Activated CD8-positive, alpha-beta memory T cell treated with anti-CD3 and anti-CD28 coated beads for 48 hours (primary cell): Measurements from ENCODE around the gene KRT31.
"Not testable (repeated sequence)": the region's sequence is repeated elsewhere in the genome, so short reads cannot be mapped to it uniquely, and the experiment has no call there.

Experiments
- DNase-seq, 3 experiments: peaks; one replicate each; pipeline ENCODE4 v3.0.0-alpha.2; 2020; ENCODE audit warnings: low read depth in 2 of 3, low spot score in 2 of 3

KRT31 gene

DNA sequence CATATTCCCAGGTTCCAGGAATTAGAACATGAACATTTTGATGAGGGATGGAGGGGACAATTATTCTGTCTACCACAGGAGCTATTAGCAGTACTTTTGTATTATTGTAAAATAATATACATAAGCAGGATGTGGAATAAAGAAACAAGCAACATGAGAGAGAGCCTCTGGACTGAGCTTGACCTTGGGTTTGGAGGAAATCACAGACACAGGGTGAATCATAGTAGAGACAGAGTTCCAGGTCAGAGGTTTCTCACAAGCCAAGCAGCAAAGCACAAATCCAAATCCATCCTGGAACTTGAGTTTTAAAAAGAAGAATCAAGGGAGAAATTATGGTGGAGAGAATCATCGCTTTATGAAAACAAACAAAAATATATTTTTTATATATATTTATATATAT lies 5.1 kb downstream of the KRT31 start:
- DNase-seq, result no peak

GRCh38 chr17:41391535-41391934 lies 5.9 kb downstream of the KRT31 start:
- no peak for DNase-seq

- DNase-seq, result no peak
These were observed 6.9 kb downstream of the KRT31 start for GRCh38 chr17:41390411-41390938.

DNA sequence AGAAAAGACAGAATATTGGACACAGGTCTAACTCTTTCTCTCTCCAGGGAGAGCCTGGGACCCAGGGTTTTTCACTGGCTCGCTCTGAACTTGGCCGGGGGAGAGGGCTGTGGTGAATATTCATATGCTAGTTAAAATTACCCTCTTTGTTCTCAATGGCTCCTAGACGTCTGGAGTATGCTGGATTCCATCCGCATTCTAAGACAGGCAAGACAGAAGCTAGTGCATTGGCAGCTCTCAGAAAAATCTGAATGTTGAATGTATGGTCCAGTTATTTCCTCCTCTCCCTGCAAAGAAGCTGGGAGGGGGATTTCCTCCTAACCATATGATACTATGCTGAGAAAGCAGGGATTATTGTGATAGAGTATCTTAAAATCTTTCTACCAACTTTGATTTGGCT lies 9.7 kb downstream of the KRT31 start:
- DNase-seq, result no peak

- DNase-seq, result no peak
These were observed 11.2 kb downstream of the KRT31 start for GRCh38 chr17:41386227-41386626.

GRCh38 chr17:41383690-41384089 lies 13.7 kb downstream of the KRT31 start:
- no peak for DNase-seq

GRCh38 chr17:41382394-41382793 lies 15.0 kb downstream of the KRT31 start:
- no peak for DNase-seq

- not testable (repeated sequence) for DNase-seq
These were observed 15.5 kb downstream of the KRT31 start, which contains the start of gene KRT34 for GRCh38 chr17:41381943-41382342. Gene KRT34 (minus strand): TSS chr17:41382306. CDS start chr17:41382246, 60 bp downstream.

DNA sequence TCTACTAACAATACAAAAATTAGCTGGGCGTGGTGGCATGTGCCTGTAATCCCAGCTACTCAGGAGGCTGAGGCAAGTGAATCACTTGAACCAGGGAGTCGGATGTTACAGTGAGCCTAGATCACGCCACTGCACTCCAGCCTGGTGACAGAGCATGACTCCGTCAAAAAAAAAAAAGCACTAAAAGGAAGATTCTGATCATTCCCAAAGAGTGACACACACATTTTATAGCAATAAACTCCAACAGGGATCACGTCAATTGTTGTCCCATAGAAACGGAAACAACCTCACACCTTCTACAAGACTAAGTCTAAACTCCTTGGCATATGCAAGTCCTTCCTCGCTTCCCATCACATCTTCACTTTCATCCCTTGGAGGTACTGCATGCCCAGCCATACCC lies 17.3 kb downstream of the KRT31 start:
- not testable (repeated sequence) for DNase-seq

DNA sequence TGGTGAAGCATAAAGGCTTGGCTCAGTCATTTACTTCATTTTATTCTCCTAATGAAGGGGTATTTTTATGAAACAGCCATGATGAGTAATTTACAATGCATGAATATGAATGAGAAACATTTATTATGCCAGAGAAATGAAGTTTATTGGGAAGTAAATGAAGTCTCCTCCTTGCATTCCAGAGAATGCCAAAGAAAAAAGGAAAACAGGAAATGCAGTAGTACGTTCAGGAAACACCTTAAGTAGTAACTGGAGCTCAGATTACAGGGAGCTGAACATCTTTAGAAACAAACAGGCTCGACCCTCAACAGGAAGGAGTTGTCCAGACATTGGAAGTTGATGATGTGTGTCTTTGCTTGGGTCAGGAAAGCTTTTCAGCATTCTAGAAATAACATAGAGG lies 19.9 kb downstream of the KRT31 start:
- no peak for DNase-seq

DNA sequence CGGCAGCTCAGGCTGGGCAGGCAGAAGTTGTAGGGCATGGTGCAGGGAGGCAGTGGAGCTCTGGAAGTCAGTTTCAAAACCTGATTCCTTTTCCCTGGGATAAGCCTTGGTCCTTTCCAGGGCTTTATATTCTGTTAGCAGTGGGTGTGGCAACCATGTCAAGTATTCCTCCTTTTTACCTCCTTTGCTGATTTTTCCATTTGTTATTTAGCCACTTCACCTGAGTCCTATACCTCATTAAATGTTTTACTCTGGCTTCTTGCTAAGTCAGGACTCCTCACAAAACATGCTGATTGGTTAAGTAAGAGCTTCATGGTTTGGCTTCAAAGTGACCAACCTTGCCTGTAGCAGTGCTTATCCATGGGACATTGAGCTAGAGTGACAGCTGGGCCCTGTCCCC lies 27.7 kb downstream of the KRT31 start, which contains the start of gene KRT33B:
Gene KRT33B (minus strand): TSS at position 101 of the 400 bp plus-strand sequence. CDS start 63 bp downstream, at position 38.
- DNase-seq, result no peak

DNA sequence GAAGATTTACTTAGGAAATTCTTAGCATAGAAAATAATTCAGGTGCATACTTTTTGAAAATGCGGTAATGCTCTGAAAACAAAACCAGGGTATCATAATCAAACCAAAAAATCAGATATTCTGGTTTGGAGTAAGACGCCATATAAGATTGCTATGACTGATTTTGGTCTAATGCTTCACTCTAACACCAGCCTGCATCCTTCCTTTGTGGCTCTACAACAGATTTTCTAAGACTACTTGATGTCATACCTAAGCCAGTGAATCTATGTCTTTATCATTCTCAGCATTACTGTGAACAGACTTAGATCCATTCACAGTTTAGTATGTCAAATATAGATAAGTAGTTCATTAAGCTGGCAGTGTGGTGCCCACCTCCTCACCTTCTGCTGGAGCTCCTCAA lies 28.4 kb downstream of the KRT31 start:
- no peak for DNase-seq

DNA sequence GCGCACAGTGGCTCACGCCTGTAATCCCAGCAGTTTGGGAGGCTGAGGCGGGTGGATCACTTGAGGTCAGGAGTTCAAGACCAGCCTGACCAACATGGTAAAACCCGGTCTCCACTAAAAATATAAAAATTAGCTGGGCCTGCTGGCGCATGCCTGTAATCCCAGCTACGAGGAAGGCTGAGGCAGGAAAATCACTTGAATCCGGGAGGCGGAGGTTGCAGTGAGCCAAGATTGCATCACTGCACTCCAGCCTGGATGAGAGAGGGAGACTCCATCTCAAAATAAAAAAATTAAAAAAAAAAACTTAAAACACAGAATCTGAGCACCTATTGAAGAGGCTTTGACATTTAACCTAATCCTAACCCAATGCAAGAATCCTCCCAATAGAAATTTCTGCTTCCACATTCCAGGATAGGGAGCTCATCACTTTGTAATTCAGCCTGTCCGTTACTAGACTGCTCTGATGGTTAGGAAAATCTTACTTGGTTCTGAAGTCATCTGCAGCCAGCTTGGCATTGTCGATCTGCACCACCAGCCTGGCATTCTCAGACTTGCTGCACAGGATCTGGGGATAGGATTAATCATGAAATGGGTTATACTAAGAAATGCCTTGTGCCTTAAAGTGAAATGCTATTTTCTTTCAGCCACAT lies 29.9 kb downstream of the KRT31 start:
- no peak for DNase-seq

- no peak for DNase-seq
These were observed 31.3 kb downstream of the KRT31 start for GRCh38 chr17:41366070-41366469.

- no peak for DNase-seq
These were observed 33.5 kb downstream of the KRT31 start for GRCh38 chr17:41363881-41364280.

DNA sequence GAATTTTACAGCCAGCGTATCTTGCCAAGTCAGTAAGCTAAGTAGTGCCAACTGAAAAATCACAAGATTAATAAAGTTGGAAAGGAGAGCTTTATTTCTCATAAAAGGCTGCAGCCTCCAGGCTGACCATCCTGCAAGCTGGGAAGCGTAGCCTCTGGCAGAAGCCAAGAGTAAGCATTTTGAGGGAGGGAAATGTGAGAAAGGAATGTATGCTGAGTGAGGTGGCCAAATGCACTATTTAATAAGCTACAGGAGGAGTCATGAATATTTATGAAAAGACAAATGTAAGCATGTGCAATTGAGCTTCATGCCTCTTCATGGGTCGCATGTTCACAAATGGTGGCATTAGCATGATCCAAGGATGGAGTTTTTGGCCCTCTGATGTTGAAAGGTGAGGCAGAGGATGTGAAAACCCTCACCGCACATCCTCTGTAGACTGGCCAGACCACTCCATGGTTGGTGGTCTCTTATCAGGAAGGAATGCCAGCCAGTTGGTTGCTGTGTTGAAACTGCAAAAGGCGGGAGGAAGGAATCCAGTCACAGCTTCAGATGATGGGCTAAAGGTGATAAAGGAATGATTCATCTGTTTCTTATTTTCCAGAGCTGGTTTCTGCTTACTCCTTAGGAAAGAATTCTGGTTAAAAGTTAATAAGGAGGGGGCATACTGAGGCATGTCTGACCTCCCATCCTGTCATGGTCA lies 37.0 kb downstream of the KRT31 start:
- no peak for DNase-seq

DNA sequence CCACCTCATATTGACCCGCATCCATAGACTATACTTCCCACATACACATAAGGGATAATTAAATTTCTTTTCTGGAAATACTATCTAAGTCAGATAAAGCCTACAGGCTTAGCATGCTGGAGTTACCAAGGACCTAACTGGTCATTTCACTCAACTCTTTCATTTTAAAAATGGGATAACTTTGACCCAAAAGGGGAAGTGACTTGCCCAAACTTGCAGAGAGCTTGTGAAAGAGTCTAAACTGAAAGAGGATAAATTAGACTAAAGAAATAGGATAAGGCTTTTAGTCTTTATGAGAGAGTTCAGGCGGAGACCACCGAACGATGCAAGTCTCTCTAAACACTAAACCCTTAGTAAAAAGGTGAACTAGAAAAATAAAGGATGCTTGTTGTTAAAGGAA lies 42.9 kb downstream of the KRT31 start:
- DNase-seq, result no peak

DNA sequence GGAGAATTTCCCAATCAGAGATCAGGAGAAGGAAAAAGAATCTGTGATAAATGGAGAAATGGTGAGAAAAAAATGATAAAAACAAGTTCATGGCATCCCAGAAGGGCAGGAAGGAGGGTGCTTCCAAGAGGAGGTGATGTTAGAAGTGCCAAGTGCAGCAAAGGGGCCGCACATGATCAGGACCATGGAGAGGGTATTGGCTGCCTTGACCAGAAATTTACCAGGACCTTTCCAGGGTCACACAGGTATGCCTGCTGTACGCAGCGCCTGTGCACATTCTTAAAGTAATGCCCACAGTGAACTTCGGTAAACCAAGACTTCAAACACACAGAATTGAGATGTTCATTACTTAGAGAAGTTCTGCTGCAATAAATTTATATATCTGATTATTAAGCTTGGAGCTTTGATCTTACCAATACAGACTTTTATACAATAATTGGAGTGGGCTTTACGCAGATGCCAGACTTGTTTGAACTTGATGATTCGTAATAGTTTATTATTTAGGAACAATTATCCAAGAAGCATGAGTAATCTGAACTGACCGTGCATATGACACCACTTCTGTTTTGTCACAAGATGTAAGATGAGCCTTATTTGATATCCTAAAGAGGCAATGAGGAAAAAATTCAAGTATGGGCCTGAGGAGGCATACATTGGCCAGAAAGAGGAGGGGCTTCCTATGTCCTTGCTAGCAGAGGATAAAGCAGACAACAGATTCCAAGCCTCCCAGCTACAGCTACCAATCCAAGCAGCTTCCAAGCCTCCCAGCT lies 44.6 kb downstream of the KRT31 start:
- DNase-seq, result no peak

GRCh38 chr17:41351177-41351576 lies 46.2 kb downstream of the KRT31 start:
- no peak for DNase-seq

GRCh38 chr17:41350381-41350878 lies 47.0 kb downstream of the KRT31 start, which contains the start of gene KRT33A:
Gene KRT33A (minus strand): TSS chr17:41350828. CDS start chr17:41350767, 61 bp downstream.
- DNase-seq, result not testable (repeated sequence)
